SH-SY5Y (cell line): ENCODE data around the gene SPACA4.

Experiments
- GATA2 ChIP-seq: IDR thresholded peaks from 2 replicates; pipeline ENCODE4 v1.6.1; 2011; ENCODE audit warnings: mild to moderate bottlenecking, low read depth, low read length
- GATA3 ChIP-seq: IDR thresholded peaks from 2 replicates; pipeline ENCODE4 v1.6.1; 2011; ENCODE audit warnings: low read depth, mild to moderate bottlenecking, low read length, moderate library complexity

GRCh38 chr19:48646001-48646721 lies 39.6 kb downstream of the SPACA4 start, which contains the start of gene CA11:
- no peak for TF ChIP-seq GATA3
- no peak for TF ChIP-seq GATA2
